Fibroblast of pulmonary artery (primary cell): ENCODE results near the gene RND3.
A peak's percentile ranks its signal among the peaks of the same experiment; 100 is the strongest.

Experiments used
- DNase-seq: peaks from one replicate; pipeline ENCODE4 v3.0.0-alpha.2; 2010; ENCODE audit warnings: low read depth
- H3K4me3 ChIP-seq: replicated peaks from 2 replicates; pipeline ENCODE4 v1.5.1; 2011; ENCODE audit warnings: low read depth, mild to moderate bottlenecking, control low read depth, low read length, moderate library complexity
- TF ChIP-seq, protein P1 (sequence below): IDR thresholded peaks from 2 replicates; pipeline ENCODE4 v1.5.1; 2011; ENCODE audit warnings: mild to moderate bottlenecking, control low read depth, low read length, inconsistent platforms; ENCODE audit errors: missing control alignments

The RND3 gene

DNA sequence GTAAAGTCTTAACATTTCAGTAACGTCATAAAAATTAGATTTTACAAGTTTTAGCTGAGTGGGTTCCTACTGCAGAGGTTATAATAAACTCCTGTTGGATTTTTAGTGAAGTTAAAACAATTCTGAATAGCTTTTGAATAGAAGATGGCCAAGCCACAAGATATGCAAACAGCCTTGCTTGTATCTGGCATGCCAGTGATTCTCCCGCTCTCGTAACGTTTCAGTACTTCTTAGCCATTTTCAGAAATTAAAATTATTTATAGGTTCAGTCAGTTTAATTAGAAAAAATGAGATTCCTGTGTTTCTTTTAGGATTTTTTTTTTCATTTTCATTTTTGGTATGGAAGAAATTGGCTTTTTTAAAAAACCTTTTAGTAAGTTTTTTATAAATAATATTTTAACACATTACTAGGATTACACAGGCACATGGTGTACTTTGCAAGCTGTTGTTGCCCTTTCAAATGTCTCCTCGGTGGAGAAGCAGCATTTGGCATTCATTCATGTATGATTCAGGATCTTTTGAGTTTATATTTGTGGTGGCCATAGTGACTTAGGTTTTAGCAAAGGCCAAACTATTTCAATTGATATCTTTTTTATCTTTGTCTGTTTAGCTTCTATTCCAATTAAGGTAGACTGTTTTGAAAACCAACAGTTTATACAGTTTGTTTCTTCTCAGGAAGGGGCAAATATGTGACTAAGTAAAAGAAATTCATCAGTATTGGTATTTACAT lies 30.6 kb upstream of the RND3 start:
- peak; percentile 75 for DNase-seq
- TF ChIP-seq, protein P1, sequence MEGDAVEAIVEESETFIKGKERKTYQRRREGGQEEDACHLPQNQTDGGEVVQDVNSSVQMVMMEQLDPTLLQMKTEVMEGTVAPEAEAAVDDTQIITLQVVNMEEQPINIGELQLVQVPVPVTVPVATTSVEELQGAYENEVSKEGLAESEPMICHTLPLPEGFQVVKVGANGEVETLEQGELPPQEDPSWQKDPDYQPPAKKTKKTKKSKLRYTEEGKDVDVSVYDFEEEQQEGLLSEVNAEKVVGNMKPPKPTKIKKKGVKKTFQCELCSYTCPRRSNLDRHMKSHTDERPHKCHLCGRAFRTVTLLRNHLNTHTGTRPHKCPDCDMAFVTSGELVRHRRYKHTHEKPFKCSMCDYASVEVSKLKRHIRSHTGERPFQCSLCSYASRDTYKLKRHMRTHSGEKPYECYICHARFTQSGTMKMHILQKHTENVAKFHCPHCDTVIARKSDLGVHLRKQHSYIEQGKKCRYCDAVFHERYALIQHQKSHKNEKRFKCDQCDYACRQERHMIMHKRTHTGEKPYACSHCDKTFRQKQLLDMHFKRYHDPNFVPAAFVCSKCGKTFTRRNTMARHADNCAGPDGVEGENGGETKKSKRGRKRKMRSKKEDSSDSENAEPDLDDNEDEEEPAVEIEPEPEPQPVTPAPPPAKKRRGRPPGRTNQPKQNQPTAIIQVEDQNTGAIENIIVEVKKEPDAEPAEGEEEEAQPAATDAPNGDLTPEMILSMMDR = no peak
- no peak overlapping the region for H3K4me3 ChIP-seq

DNA sequence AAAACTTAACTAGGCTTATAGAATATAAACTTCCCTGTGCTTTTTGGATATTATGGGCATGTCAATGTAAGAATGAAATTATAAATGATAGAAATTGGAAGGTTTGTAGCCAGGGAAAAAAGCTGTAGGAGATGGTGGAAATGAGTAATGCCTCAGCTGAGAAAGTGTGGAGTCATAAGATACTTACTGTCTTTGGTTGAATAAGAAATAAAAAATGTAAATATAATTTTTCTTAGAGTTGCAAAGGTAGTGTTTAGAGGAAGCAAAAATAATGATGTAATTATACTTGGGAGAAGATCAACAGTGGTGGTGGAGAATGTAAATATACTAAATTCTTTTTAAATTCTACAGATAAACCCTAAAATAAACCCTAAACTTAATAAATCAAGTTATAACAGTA lies 26.2 kb upstream of the RND3 start:
- no peak for DNase-seq
- no peak overlapping the region for H3K4me3 ChIP-seq
- TF ChIP-seq, protein P1 = no peak

DNA sequence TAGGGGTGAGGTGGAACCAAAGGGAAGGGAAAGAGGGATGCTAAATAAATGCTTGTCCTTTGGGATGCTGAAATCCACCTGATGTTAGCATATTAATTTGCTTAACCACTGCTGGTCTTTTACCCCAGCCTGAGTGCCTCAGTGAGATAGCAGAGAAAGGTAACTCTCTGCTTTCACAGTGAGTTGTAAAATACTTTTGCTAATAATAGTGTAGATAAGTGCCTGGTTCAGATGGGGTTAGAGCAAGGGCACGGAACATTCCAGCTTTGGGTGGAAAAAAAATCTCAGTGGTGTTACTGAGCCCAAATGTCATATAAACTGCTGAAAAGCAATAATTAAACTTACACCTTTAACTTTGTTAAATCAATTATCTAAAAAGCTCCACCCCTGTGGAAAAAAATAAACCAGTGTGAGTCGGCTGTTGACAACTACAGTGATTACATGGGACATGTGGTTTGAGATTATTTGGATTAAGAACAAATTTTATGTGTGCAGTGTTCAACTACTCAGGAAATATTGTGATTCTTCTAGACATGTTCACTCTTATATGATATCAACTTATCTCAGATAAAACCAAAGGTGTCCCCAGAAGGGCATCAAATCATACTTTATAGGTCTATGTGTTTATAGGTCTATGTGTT lies 21.1 kb upstream of the RND3 start:
- no peak overlapping the region for H3K4me3 ChIP-seq
- no peak for DNase-seq
- TF ChIP-seq, protein P1 = no peak

DNA sequence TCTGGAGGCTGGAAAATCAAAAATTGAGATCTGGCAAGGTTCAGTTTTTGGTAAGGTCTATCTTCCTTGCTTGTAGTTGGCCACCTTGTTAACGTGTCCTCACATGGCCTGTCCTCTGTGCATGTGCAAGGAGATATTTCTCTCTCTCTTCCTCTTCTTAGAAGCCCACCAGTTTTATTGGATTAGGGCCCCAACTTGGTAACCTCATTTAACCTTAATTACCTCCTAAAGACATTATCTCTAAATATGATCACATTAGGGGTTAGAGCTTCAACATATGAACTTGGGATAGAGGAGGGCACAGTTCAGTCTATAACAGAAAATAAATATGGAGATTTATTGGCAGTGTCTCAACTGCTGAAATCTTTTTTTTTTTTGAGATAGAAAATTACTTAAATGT lies 19.6 kb upstream of the RND3 start:
- TF ChIP-seq, protein P1 = no peak
- no peak for DNase-seq
- no peak overlapping the region for H3K4me3 ChIP-seq

DNA sequence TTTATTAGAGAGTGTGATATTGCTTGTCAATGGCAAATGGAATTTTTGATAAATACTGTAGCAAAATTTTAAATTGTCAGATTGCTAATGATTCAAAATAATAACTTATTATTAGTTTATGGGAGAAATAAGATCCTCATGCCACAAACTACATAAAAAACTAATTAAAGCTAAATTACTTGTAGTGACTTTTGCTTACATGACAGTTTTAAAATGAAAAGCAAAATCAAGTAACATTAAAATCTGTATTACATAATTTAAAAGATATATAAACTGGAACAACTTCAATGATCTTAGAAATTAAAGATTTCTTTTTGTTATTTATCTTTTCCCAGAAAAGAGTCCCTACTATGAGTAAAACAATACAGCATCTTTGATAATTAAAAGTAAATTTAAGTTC lies 17.7 kb upstream of the RND3 start:
- no peak overlapping the region for H3K4me3 ChIP-seq
- TF ChIP-seq, protein P1 = no peak
- DNase-seq = no peak

DNA sequence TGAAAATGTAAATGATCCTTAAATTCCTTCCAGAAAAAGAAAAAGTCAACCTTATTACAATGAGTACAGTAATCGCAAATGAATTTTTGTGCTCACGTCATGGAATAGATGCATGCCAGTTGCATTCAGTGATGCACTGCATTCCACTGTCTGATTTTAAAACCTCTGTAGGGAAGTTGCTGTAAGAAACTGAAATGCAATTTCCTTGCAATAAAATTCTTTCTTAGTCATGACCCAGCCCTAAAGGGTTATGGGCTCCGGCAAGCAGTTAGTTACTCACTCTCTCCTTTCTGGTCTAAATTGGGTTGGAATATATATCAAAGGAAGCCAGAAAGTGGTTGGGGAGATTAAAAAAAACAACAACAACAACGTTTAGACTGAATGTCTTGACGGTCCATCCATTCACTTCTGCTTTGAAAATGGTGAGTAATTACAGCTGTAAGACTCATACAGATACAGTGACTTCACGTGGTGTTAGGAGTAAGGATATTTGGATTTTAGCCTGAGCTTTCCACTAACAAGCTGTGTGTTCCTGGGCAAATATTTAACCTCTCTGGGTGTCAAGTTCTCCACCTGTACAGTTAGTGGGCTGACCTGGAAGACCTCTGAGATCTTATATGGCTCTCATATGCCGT lies 8.6 kb upstream of the RND3 start:
- DNase-seq = peak; percentile 95
- no peak overlapping the region for H3K4me3 ChIP-seq
- TF ChIP-seq, protein P1 = no peak
